SH-SY5Y (cell line): ENCODE measurements around the gene LRMDA.

Experiments
- GATA2 ChIP-seq: IDR thresholded peaks from 2 replicates; pipeline ENCODE4 v1.6.1; 2011; ENCODE audit warnings: mild to moderate bottlenecking, low read depth, low read length
- GATA3 ChIP-seq: IDR thresholded peaks from 2 replicates; pipeline ENCODE4 v1.6.1; 2011; ENCODE audit warnings: low read depth, mild to moderate bottlenecking, low read length, moderate library complexity

- TF ChIP-seq GATA2, result no peak
- no peak for TF ChIP-seq GATA3
Observed at GRCh38 chr10:75950997-75951589, 519.7 kb downstream of the LRMDA start.
